HG02610 (cell line): ENCODE measurements around the gene UBE2D2.
"Not testable (repeated sequence)": the region's sequence is repeated elsewhere in the genome, so short reads cannot be mapped to it uniquely, and the experiment has no call there.

Experiments
- ATAC-seq: cut with Tn5 transposase; IDR thresholded peaks from one replicate; pipeline ENCODE4 v1.9.1; 2021; ENCODE audit warnings: mild to moderate bottlenecking, moderate library complexity; ENCODE audit not compliant: unreplicated experiment

Gene UBE2D2

GRCh38 chr5:139560752-139561654 lies at the start of gene UBE2D2:
TSS of gene UBE2D2 (plus strand) at chr5:139561339. CDS start at chr5:139561792, 453 bp downstream.
- peak; percentile 84 for ATAC-seq

GRCh38 chr5:139512786-139513390 lies 48.3 kb upstream of the UBE2D2 start:
- no peak for ATAC-seq

- ATAC-seq: peak; percentile 60
Measured at GRCh38 chr5:139513434-139513833, 47.7 kb upstream of the UBE2D2 start.

GRCh38 chr5:139513852-139514485 lies 47.2 kb upstream of the UBE2D2 start:
- ATAC-seq: peak; percentile 15

GRCh38 chr5:139514486-139514856 lies 46.7 kb upstream of the UBE2D2 start:
- no peak for ATAC-seq

GRCh38 chr5:139517683-139518564 lies 43.2 kb upstream of the UBE2D2 start:
- ATAC-seq: peak; percentile 86

GRCh38 chr5:139523635-139524445 lies 37.3 kb upstream of the UBE2D2 start:
- ATAC-seq: peak; percentile 70

GRCh38 chr5:139524446-139524845 lies 36.7 kb upstream of the UBE2D2 start:
- no peak for ATAC-seq

- ATAC-seq: peak; percentile 54
Measured at GRCh38 chr5:139524940-139525585, 36.1 kb upstream of the UBE2D2 start.

GRCh38 chr5:139525586-139526308 lies 35.4 kb upstream of the UBE2D2 start:
- ATAC-seq: peak; percentile 35

GRCh38 chr5:139526309-139527089 lies 34.6 kb upstream of the UBE2D2 start:
- not testable (repeated sequence) for ATAC-seq

- ATAC-seq: not testable (repeated sequence)
Measured at GRCh38 chr5:139527090-139527470, 34.1 kb upstream of the UBE2D2 start.

- not testable (repeated sequence) for ATAC-seq
Measured at GRCh38 chr5:139527896-139528467, 33.2 kb upstream of the UBE2D2 start.

- not testable (repeated sequence) for ATAC-seq
Measured at GRCh38 chr5:139528695-139529094, 32.4 kb upstream of the UBE2D2 start.

- not testable (repeated sequence) for ATAC-seq
Measured at GRCh38 chr5:139530079-139530478, 31.1 kb upstream of the UBE2D2 start.

- ATAC-seq: no peak
Measured at GRCh38 chr5:139531772-139532169, 29.4 kb upstream of the UBE2D2 start.

GRCh38 chr5:139543423-139543991 lies 17.6 kb upstream of the UBE2D2 start:
- ATAC-seq: peak; percentile 96
